Astrocyte (in vitro differentiated cells and primary cell): ENCODE results near the gene BCOR.

Experiments used
- CTCF ChIP-seq: IDR thresholded peaks from 2 replicates; pipeline ENCODE4 v1.5.1; 2011; ENCODE audit warnings: low read depth, mild to moderate bottlenecking, inconsistent platforms, low read length, moderate library complexity; ENCODE audit not compliant: insufficient read depth
- EZH2 ChIP-seq: IDR thresholded peaks from 2 replicates; pipeline ENCODE4 v1.6.1; 2012; ENCODE audit warnings: mild to moderate bottlenecking, low read length, inconsistent platforms; ENCODE audit not compliant: insufficient read depth

- no peak for TF ChIP-seq CTCF
- TF ChIP-seq EZH2 = no peak
Observed at GRCh38 chrX:40093586-40093985, 4.2 kb downstream of the BCOR start.
